Activated T-cell treated with anti-CD3 and anti-CD28 coated beads, Interleukin-2, amount 50 U/mL, for 4 hours (primary cell): Measurements from ENCODE around the gene CNTNAP2. TPM values are rescaled to one million over a fixed set of nuclear protein-coding genes. Genes with fewer than 3 reads are reported as not detected.
"Not testable (repeated sequence)": the region's sequence is repeated elsewhere in the genome, so short reads cannot be mapped to it uniquely, and the experiment has no call there.

Source experiments
- ATAC-seq, 2 donors: fragments of 200-7000 bp; cut with Tn5 transposase; one replicate each; pipeline ENCODE4 v1.10.0; 2021
- DNase-seq: peaks from one replicate; pipeline ENCODE4 v3.0.0-alpha.2; 2020
- H3K27me3 Mint-ChIP-seq: one replicate; pipeline ENCODE4 v1.8.0; 2021; ENCODE audit warnings: low read depth, mixed read lengths
- H3K36me3 Mint-ChIP-seq: one replicate; pipeline ENCODE4 v1.8.0; 2022; ENCODE audit warnings: mixed read lengths; ENCODE audit not compliant: insufficient read depth
- H3K4me1 Mint-ChIP-seq: one replicate; pipeline ENCODE4 v1.8.0; 2021; ENCODE audit warnings: low read depth, mixed read lengths
- H3K4me3 Mint-ChIP-seq: one replicate; pipeline ENCODE4 v1.8.0; 2021; ENCODE audit warnings: mild to moderate bottlenecking, moderate library complexity, mixed read lengths
- H3K9me3 Mint-ChIP-seq: one replicate; pipeline ENCODE4 v1.8.0; 2021; ENCODE audit warnings: mixed read lengths
- total RNA-seq, 3 donors: library from RNA; stranded (reverse); gene quantifications; one replicate each; pipeline ENCODE4 v1.2.1, GENCODE V29; 2021

CNTNAP2 gene
- total RNA-seq, 3 donors from 2014 or later, result not detected

GRCh38 chr7:148433521-148434180, 2317.1 kb downstream of the CNTNAP2 start:
- Mint-ChIP-seq H3K27me3 (no peaks in the 10 kb centered on the region), H3K4me3 (no peak overlapping the region), H3K4me1 (no peaks in the 10 kb centered on the region), H3K9me3 (no peaks in the 10 kb centered on the region), H3K36me3 (no peaks in the 10 kb centered on the region)
- ATAC-seq, result no peak
- DNase-seq, result no peak

- Mint-ChIP-seq H3K9me3 (no peaks in the 10 kb centered on the region), H3K4me1 (no peaks in the 10 kb centered on the region), H3K36me3 (no peaks in the 10 kb centered on the region), H3K27me3 (no peaks in the 10 kb centered on the region), H3K4me3 (no peak overlapping the region)
- no peak for ATAC-seq
- no peak for DNase-seq
These were observed 2317.7 kb downstream of the CNTNAP2 start for GRCh38 chr7:148434181-148434757.

- no peak for DNase-seq
- H3K36me3 Mint-ChIP-seq, result no peaks in the 10 kb centered on the region
- H3K9me3 Mint-ChIP-seq, result no peaks in the 10 kb centered on the region
- no peaks in the 10 kb centered on the region for H3K4me1 Mint-ChIP-seq
- peaks cover 2% of the 10 kb centered on the region for H3K27me3 Mint-ChIP-seq
- H3K4me3 Mint-ChIP-seq, result no peak overlapping the region
- no peak for ATAC-seq
These were observed 2318.3 kb downstream of the CNTNAP2 start for GRCh38 chr7:148434887-148435286.

GRCh38 chr7:148435715-148436114, 2319.1 kb downstream of the CNTNAP2 start:
- H3K9me3 Mint-ChIP-seq, result no peaks in the 10 kb centered on the region
- no peak overlapping the region for H3K4me3 Mint-ChIP-seq
- no peak for DNase-seq
- ATAC-seq, result no peak
- H3K4me1 Mint-ChIP-seq, result no peaks in the 10 kb centered on the region
- H3K36me3 Mint-ChIP-seq, result no peaks in the 10 kb centered on the region
- H3K27me3 Mint-ChIP-seq, result peaks cover 2% of the 10 kb centered on the region

GRCh38 chr7:148436135-148436534, 2319.5 kb downstream of the CNTNAP2 start:
- ATAC-seq (no peak), DNase-seq (no peak)
- H3K4me1 Mint-ChIP-seq, result no peaks in the 10 kb centered on the region
- no peak overlapping the region for H3K4me3 Mint-ChIP-seq
- no peaks in the 10 kb centered on the region for H3K36me3 Mint-ChIP-seq
- H3K9me3 Mint-ChIP-seq, result no peaks in the 10 kb centered on the region
- peaks cover 2% of the 10 kb centered on the region for H3K27me3 Mint-ChIP-seq

GRCh38 chr7:148436571-148436970, 2320.0 kb downstream of the CNTNAP2 start:
- Mint-ChIP-seq H3K27me3 (peaks cover 2% of the 10 kb centered on the region), H3K36me3 (no peaks in the 10 kb centered on the region), H3K4me3 (no peak overlapping the region), H3K4me1 (no peaks in the 10 kb centered on the region), H3K9me3 (no peaks in the 10 kb centered on the region)
- no peak for ATAC-seq
- DNase-seq, result no peak

- no peaks in the 10 kb centered on the region for H3K9me3 Mint-ChIP-seq
- no peaks in the 10 kb centered on the region for H3K4me1 Mint-ChIP-seq
- no peak for ATAC-seq
- H3K36me3 Mint-ChIP-seq, result no peaks in the 10 kb centered on the region
- no peak for DNase-seq
- H3K4me3 Mint-ChIP-seq, result no peak overlapping the region
- peaks cover 2% of the 10 kb centered on the region for H3K27me3 Mint-ChIP-seq
These were observed 2320.4 kb downstream of the CNTNAP2 start for GRCh38 chr7:148437043-148437442.

GRCh38 chr7:148442141-148442655, 2325.6 kb downstream of the CNTNAP2 start:
- Mint-ChIP-seq H3K9me3 (no peaks in the 10 kb centered on the region), H3K36me3 (no peaks in the 10 kb centered on the region), H3K27me3 (peaks cover 2% of the 10 kb centered on the region)

GRCh38 chr7:148442933-148443332, 2326.3 kb downstream of the CNTNAP2 start:
- Mint-ChIP-seq H3K36me3 (no peaks in the 10 kb centered on the region), H3K4me3 (no peak overlapping the region), H3K4me1 (no peaks in the 10 kb centered on the region), H3K27me3 (peaks cover 2% of the 10 kb centered on the region), H3K9me3 (no peaks in the 10 kb centered on the region)
- DNase-seq (no peak), ATAC-seq (no peak)

More at GRCh38 chr7:148442141-148442655, 2325.6 kb downstream of the CNTNAP2 start:
- H3K4me3 Mint-ChIP-seq, result no peak overlapping the region
- H3K4me1 Mint-ChIP-seq, result no peaks in the 10 kb centered on the region
- no peak for DNase-seq
- no peak for ATAC-seq

- Mint-ChIP-seq H3K27me3 (no peaks in the 10 kb centered on the region), H3K4me3 (no peak overlapping the region), H3K36me3 (no peaks in the 10 kb centered on the region), H3K9me3 (no peaks in the 10 kb centered on the region), H3K4me1 (no peaks in the 10 kb centered on the region)
- DNase-seq (no peak), ATAC-seq (no peak)
These were observed 2328.9 kb downstream of the CNTNAP2 start for GRCh38 chr7:148445260-148446044.

GRCh38 chr7:148447221-148447849, 2330.7 kb downstream of the CNTNAP2 start:
- H3K9me3 Mint-ChIP-seq, result no peaks in the 10 kb centered on the region
- ATAC-seq (no peak), DNase-seq (no peak)
- no peaks in the 10 kb centered on the region for H3K4me1 Mint-ChIP-seq
- H3K4me3 Mint-ChIP-seq, result no peak overlapping the region
- H3K36me3 Mint-ChIP-seq, result no peaks in the 10 kb centered on the region
- no peaks in the 10 kb centered on the region for H3K27me3 Mint-ChIP-seq

GRCh38 chr7:148451526-148451925, 2334.9 kb downstream of the CNTNAP2 start:
- not testable (repeated sequence) for ATAC-seq, DNase-seq

GRCh38 chr7:148456351-148456750, 2339.8 kb downstream of the CNTNAP2 start:
- Mint-ChIP-seq H3K36me3 (no peaks in the 10 kb centered on the region), H3K9me3 (no peaks in the 10 kb centered on the region), H3K27me3 (no peaks in the 10 kb centered on the region), H3K4me1 (no peaks in the 10 kb centered on the region), H3K4me3 (no peak overlapping the region)
- DNase-seq (no peak), ATAC-seq (peak in 1 of 2 donors; percentile 18)

More at GRCh38 chr7:148451526-148451925, 2334.9 kb downstream of the CNTNAP2 start:
- not testable (repeated sequence) for H3K36me3 Mint-ChIP-seq, H3K9me3 Mint-ChIP-seq, H3K4me1 Mint-ChIP-seq, H3K27me3 Mint-ChIP-seq, H3K4me3 Mint-ChIP-seq

- Mint-ChIP-seq H3K4me3 (no peak overlapping the region), H3K9me3 (no peaks in the 10 kb centered on the region), H3K4me1 (no peaks in the 10 kb centered on the region), H3K36me3 (no peaks in the 10 kb centered on the region), H3K27me3 (no peaks in the 10 kb centered on the region)
- ATAC-seq (no peak), DNase-seq (no peak)
These were observed 2340.8 kb downstream of the CNTNAP2 start for GRCh38 chr7:148457310-148457921.
